Small intestine (tissue), 7 donors: ENCODE data around the gene CHST11. TPM values are rescaled to one million over a fixed set of nuclear protein-coding genes. Genes with fewer than 3 reads are reported as not detected.
A peak's percentile ranks its signal among the peaks of the same experiment; 100 is the strongest.

Source experiments
- DNase-seq, 2 donors: peaks; one replicate each; pipeline versions ENCODE4 v3.0.0 to v3.0.0-alpha.2; 2013
- FAIRE-seq: peaks from 2 replicates; lab custom pipeline; 2012; peaks lifted over from hg19 to GRCh38; lab: Jason Lieb, UNC
- H3K27ac ChIP-seq, 3 donors: one replicate each; pipeline ENCODE4 v1.5.1; 2013; ENCODE audit warnings: low read length in 2 of 3, mild to moderate bottlenecking in 2 of 3, control low read depth in 1 of 3, inconsistent platforms in 1 of 3, low read depth in 1 of 3, moderate library complexity in 1 of 3
- H3K27me3 ChIP-seq, 3 donors: one replicate each; pipeline ENCODE4 v1.6.1; 2013; ENCODE audit warnings: low read length in 3 of 3, inconsistent platforms in 1 of 3; ENCODE audit not compliant: control insufficient read depth in 3 of 3, insufficient read depth in 3 of 3
- H3K36me3 ChIP-seq, 3 donors: one replicate each; pipeline ENCODE4 v1.6.1; 2013; ENCODE audit warnings: low read length in 3 of 3, inconsistent platforms in 1 of 3, low read depth in 1 of 3, mild to moderate bottlenecking in 1 of 3, moderate library complexity in 1 of 3; ENCODE audit not compliant: control insufficient read depth in 3 of 3, insufficient read depth in 2 of 3
- H3K4me1 ChIP-seq, 3 donors: one replicate each; pipeline ENCODE4 v1.6.1; 2013; ENCODE audit warnings: low read length in 2 of 3, inconsistent platforms in 1 of 3, low read depth in 1 of 3, mild to moderate bottlenecking in 1 of 3, moderate library complexity in 1 of 3; ENCODE audit not compliant: control insufficient read depth in 3 of 3, insufficient read depth in 2 of 3
- H3K4me3 ChIP-seq, 3 donors: one replicate each; pipeline ENCODE4 v1.5.1; 2013; ENCODE audit warnings: low read length in 3 of 3, control low read depth in 1 of 3, inconsistent platforms in 1 of 3, low read depth in 1 of 3, mild to moderate bottlenecking in 1 of 3, moderate library complexity in 1 of 3
- H3K9me3 ChIP-seq, 2 donors: one replicate each; pipeline ENCODE4 v1.6.1; 2013; ENCODE audit warnings: low read depth in 1 of 2, low read length in 1 of 2; ENCODE audit not compliant: control insufficient read depth in 2 of 2, insufficient read depth in 1 of 2
- WGBS, 3 donors: extraction: QIAGEN DNeasy Blood & Tissue Kit; methylation state at CpG; one replicate each; pipeline ENCODE4 v1.1.7; 2013; 5-methylcytosine and 5-hydroxymethylcytosine counted together
- polyA plus RNA-seq, 4 donors: library from polyadenylated mRNA; stranded (reverse) in 3 of 4; unstranded in 1 of 4; fragments of 200-250 nt in 3 of 4; fragments of 120-200 nt in 1 of 4; gene quantifications; one replicate each; pipeline versions ENCODE4 v1.2.1 to v1.2.3, GENCODE V29; 2013
- donor health status: healthy with polysubstance abuse.
- donor health status: control.
- donor health status: control.
- donor health status: Bipolar disorder and iron deficiency.
- donor health status: healthy.

The CHST11 gene
- polyA plus RNA-seq, 4 donors = 0.89 to 3.0 (median 2.0) TPM

GRCh38 chr12:104488374-104488773, 31.6 kb downstream of the CHST11 start:
- no peaks in the 10 kb centered on the region for H3K36me3 ChIP-seq
- peaks cover 0 to 7% (median 5%) of the 10 kb centered on the region in 3 donors for H3K4me1 ChIP-seq
- H3K27ac ChIP-seq = no peak overlapping the region
- DNase-seq (no peak), FAIRE-seq (no peak)
- no peaks in the 10 kb centered on the region for H3K9me3 ChIP-seq
- 91 to 94% (median 92%) methylated on average over 13 of the region's 13 CpGs for WGBS, 3 donors
- no peaks in the 10 kb centered on the region for H3K27me3 ChIP-seq
- H3K4me3 ChIP-seq = no peak overlapping the region

- no peak for FAIRE-seq
Observed at GRCh38 chr12:104490186-104490585, 33.4 kb downstream of the CHST11 start.

GRCh38 chr12:104490850-104491249, 34.1 kb downstream of the CHST11 start:
- peak overlapping the region in 1 of 3 donors; percentile 2 for H3K4me3 ChIP-seq
- H3K27ac ChIP-seq = no peak overlapping the region
- 52 to 60% (median 60%) methylated on average over 3 of the region's 3 CpGs for WGBS, 3 donors
- DNase-seq (no peak), FAIRE-seq (no peak)
- no peaks in the 10 kb centered on the region for H3K36me3 ChIP-seq
- peaks cover 0 to 9% (median 5%) of the 10 kb centered on the region in 3 donors for H3K4me1 ChIP-seq
- no peaks in the 10 kb centered on the region for H3K27me3 ChIP-seq
- H3K9me3 ChIP-seq = no peaks in the 10 kb centered on the region

More at GRCh38 chr12:104490186-104490585, 33.4 kb downstream of the CHST11 start:
- peak overlapping the region in 1 of 3 donors; percentile 44 for H3K27ac ChIP-seq
- H3K4me3 ChIP-seq = no peak overlapping the region
- 42 to 65% (median 45%) methylated on average over 4 of the region's 4 CpGs for WGBS, 3 donors
- peak in 1 of 2 donors; percentile 41 for DNase-seq
- peaks cover 0 to 7% (median 5%) of the 10 kb centered on the region in 3 donors for H3K4me1 ChIP-seq
- no peaks in the 10 kb centered on the region for H3K36me3 ChIP-seq
- H3K27me3 ChIP-seq = no peaks in the 10 kb centered on the region
- H3K9me3 ChIP-seq = no peaks in the 10 kb centered on the region

GRCh38 chr12:104493496-104493895, 36.7 kb downstream of the CHST11 start:
- FAIRE-seq (no peak), DNase-seq (no peak)
- no peaks in the 10 kb centered on the region for H3K9me3 ChIP-seq
- peak overlapping the region in 1 of 3 donors; percentile 93 for H3K27ac ChIP-seq
- WGBS, 3 donors = 96 to 97% (median 97%) methylated on average over 7 of the region's 7 CpGs
- H3K4me1 ChIP-seq = peaks cover 0 to 14% (median 5%) of the 10 kb centered on the region in 3 donors
- no peaks in the 10 kb centered on the region for H3K36me3 ChIP-seq
- no peaks in the 10 kb centered on the region for H3K27me3 ChIP-seq
- no peak overlapping the region for H3K4me3 ChIP-seq

- Histone ChIP-seq H3K27me3 (no peaks in the 10 kb centered on the region), H3K27ac (peak overlapping the region in 1 of 3 donors; percentile 93)
- DNase-seq = no peak
Observed at GRCh38 chr12:104494137-104494792, 37.5 kb downstream of the CHST11 start.

GRCh38 chr12:104494793-104495158, 38.0 kb downstream of the CHST11 start:
- peak overlapping the region in 1 of 3 donors; percentile 93 for H3K27ac ChIP-seq

More at GRCh38 chr12:104494137-104494792, 37.5 kb downstream of the CHST11 start:
- Histone ChIP-seq H3K36me3 (no peaks in the 10 kb centered on the region), H3K4me1 (peaks cover 0 to 14% (median 5%) of the 10 kb centered on the region in 3 donors), H3K9me3 (no peaks in the 10 kb centered on the region), H3K4me3 (no peak overlapping the region)
- no peak for FAIRE-seq
- WGBS, 3 donors = 50 to 79% (median 67%) methylated on average over 13 of the region's 13 CpGs

GRCh38 chr12:104495786-104496185, 39.0 kb downstream of the CHST11 start:
- Histone ChIP-seq H3K27ac (no peak overlapping the region), H3K27me3 (no peaks in the 10 kb centered on the region), H3K4me3 (no peak overlapping the region), H3K4me1 (peaks cover 0 to 11% (median 0%) of the 10 kb centered on the region in 3 donors), H3K36me3 (no peaks in the 10 kb centered on the region), H3K9me3 (no peaks in the 10 kb centered on the region)
- 80 to 90% (median 85%) methylated on average over 3 of the region's 3 CpGs for WGBS, 3 donors
- no peak for DNase-seq
- FAIRE-seq = no peak

More at GRCh38 chr12:104494793-104495158, 38.0 kb downstream of the CHST11 start:
- DNase-seq = no peak
- H3K27me3 ChIP-seq = no peaks in the 10 kb centered on the region
- H3K4me1 ChIP-seq = peaks cover 0 to 14% (median 4%) of the 10 kb centered on the region in 3 donors
- FAIRE-seq = no peak
- 49 to 73% (median 55%) methylated on average over 5 of the region's 5 CpGs for WGBS, 3 donors
- H3K36me3 ChIP-seq = no peaks in the 10 kb centered on the region
- H3K9me3 ChIP-seq = no peaks in the 10 kb centered on the region
- H3K4me3 ChIP-seq = no peak overlapping the region

- Histone ChIP-seq H3K27me3 (no peaks in the 10 kb centered on the region), H3K36me3 (no peaks in the 10 kb centered on the region), H3K4me1 (peaks cover 0 to 7% (median 0%) of the 10 kb centered on the region in 3 donors), H3K27ac (no peak overlapping the region), H3K4me3 (no peak overlapping the region), H3K9me3 (no peaks in the 10 kb centered on the region)
- DNase-seq (no peak), FAIRE-seq (no peak)
- 21 to 42% (median 37%) methylated on average over 1 of the region's 1 CpG for WGBS, 3 donors
Observed at GRCh38 chr12:104496336-104496735, 39.6 kb downstream of the CHST11 start.
